22Rv1 (cell line): ENCODE results near the gene AHCY.
"Not testable (repeated sequence)": the region's sequence is repeated elsewhere in the genome, so short reads cannot be mapped to it uniquely, and the experiment has no call there.

ENCODE experiments used
- CTCF ChIP-seq: fragments of 450-650 bp; IDR thresholded peaks from 2 replicates; pipeline ENCODE4 v1.5.1; 2017; ENCODE audit warnings: mild to moderate bottlenecking
- ZFX ChIP-seq: fragments of 450-650 bp; IDR thresholded peaks from 2 replicates; pipeline ENCODE4 v1.6.1; 2017; ENCODE audit warnings: antibody characterized with exemption, borderline replicate concordance

GRCh38 chr20:34345839-34346532 lies 42.8 kb upstream of the AHCY start:
- not testable (repeated sequence) for TF ChIP-seq CTCF, ZFX
